Measurements from ENCODE around the gene TIMP1.

- TF ChIP-seq CTCF (conservative IDR thresholded peaks at IDR 0.05; ENCODE audit: low read depth in 2 of 2) (no peak), EZH2 (IDR thresholded peaks at IDR 0.05; ENCODE audit: low read depth, unreplicated experiment) (no peak), EZH2phosphoT487 (IDR thresholded peaks at IDR 0.05; ENCODE audit: unreplicated experiment) (no peak), REST (IDR thresholded peaks at IDR 0.05; ENCODE audit: unreplicated experiment) (no peak), POLR2AphosphoS5 (IDR thresholded peaks at IDR 0.05; ENCODE audit: low read depth) (no peak), CREB1 (CRISPR knock-in tag; IDR thresholded peaks at IDR 0.05; ENCODE audit: low read depth) (no peak), JUNB (IDR thresholded peaks at IDR 0.05; ENCODE audit: unreplicated experiment) (no peak), NANOG (IDR thresholded peaks at IDR 0.05; ENCODE audit: borderline replicate concordance) (no peak), ETS1 (IDR thresholded peaks at IDR 0.05) (no peak), ZNF114 (CRISPR knock-in tag; IDR thresholded peaks at IDR 0.05) (no peak), ZNF331 (CRISPR knock-in tag; IDR thresholded peaks at IDR 0.05; ENCODE audit: low read depth) (no peak), ZNF462 (CRISPR knock-in tag; IDR thresholded peaks at IDR 0.05) (no peak), STAT1 (IDR thresholded peaks at IDR 0.05; ENCODE audit: unreplicated experiment) (no peak)
Observed at GRCh38 chrX:47614618-47615017, 32.4 kb downstream of the TIMP1 start.

Data from GM23338 (cell line).